CD14-positive monocyte (primary cell): Measurements from ENCODE around the gene SLC25A5. TPM values are rescaled to one million over a fixed set of nuclear protein-coding genes. Genes with fewer than 3 reads are reported as not detected.

Source experiments
- DNase-seq, 3 donors: peaks; one replicate each; pipeline ENCODE4 v3.0.0-alpha.2; 2011 to 2022
- H2AFZ ChIP-seq: 2 replicates; pipeline ENCODE4 v1.6.0; 2012; ENCODE audit warnings: mild to moderate bottlenecking, low read depth, low read length, inconsistent platforms; ENCODE audit not compliant: insufficient read depth, poor library complexity, severe bottlenecking
- H3K27ac ChIP-seq, 2 donors: 1 replicate in 1 of 2; 2 replicates in 1 of 2; pipeline ENCODE4 v1.5.1; 2012 to 2013; ENCODE audit warnings: low read length in 2 of 2, control low read depth in 1 of 2, inconsistent platforms in 1 of 2, low read depth in 1 of 2, mild to moderate bottlenecking in 1 of 2
- H3K27me3 ChIP-seq, 2 donors: one replicate each; pipeline versions ENCODE4 v1.6.0 to v1.6.1; 2011 to 2013; ENCODE audit warnings: low read length in 2 of 2; ENCODE audit not compliant: control insufficient read depth in 2 of 2, insufficient read depth in 2 of 2
- H3K36me3 ChIP-seq, 2 donors: replicated peaks in 1 of 2; 1 replicate in 1 of 2; 2 replicates in 1 of 2; pipeline versions ENCODE4 v1.5.1 to v1.6.1; 2012 to 2013; ENCODE audit warnings: low read length in 2 of 2, control low read depth in 1 of 2, inconsistent platforms in 1 of 2, mild to moderate bottlenecking in 1 of 2; ENCODE audit not compliant: insufficient read depth in 2 of 2, control insufficient read depth in 1 of 2
- H3K4me1 ChIP-seq, 2 donors: 1 replicate in 1 of 2; 2 replicates in 1 of 2; pipeline versions ENCODE4 v1.5.1 to v1.6.1; 2012 to 2013; ENCODE audit warnings: low read length in 2 of 2, control low read depth in 1 of 2, inconsistent platforms in 1 of 2, mild to moderate bottlenecking in 1 of 2, moderate library complexity in 1 of 2; ENCODE audit not compliant: insufficient read depth in 2 of 2, control insufficient read depth in 1 of 2
- H3K4me2 ChIP-seq: replicated peaks from 2 replicates; pipeline ENCODE3; 2012; ENCODE audit warnings: low read length, moderate library complexity, mild to moderate bottlenecking; ENCODE audit not compliant: poor library complexity, severe bottlenecking; ENCODE audit errors: extremely low read depth
- H3K4me3 ChIP-seq, 3 experiments: fragments of 200-600 bp in 1 of 3; sonication (generic) in 1 of 3; replicated peaks in 1 of 3; 1 replicate in 2 of 3; 2 replicates in 1 of 3; pipeline ENCODE4 v1.5.1; 2011 to 2013; ENCODE audit warnings: low read length in 3 of 3, mild to moderate bottlenecking in 3 of 3, control low read depth in 2 of 3, low read depth in 2 of 3, inconsistent platforms in 1 of 3, moderate library complexity in 1 of 3
- H3K79me2 ChIP-seq: 2 replicates; pipeline ENCODE4 v1.6.0; 2012; ENCODE audit warnings: mild to moderate bottlenecking, control low read depth, inconsistent platforms, low read length, moderate library complexity; ENCODE audit not compliant: insufficient read depth
- H3K9ac ChIP-seq: 2 replicates; pipeline ENCODE4 v1.6.0; 2017; ENCODE audit warnings: low read length, mild to moderate bottlenecking; ENCODE audit not compliant: insufficient read depth, poor library complexity, severe bottlenecking
- H3K9me3 ChIP-seq, 2 donors: replicated peaks in 1 of 2; 1 replicate in 1 of 2; 2 replicates in 1 of 2; pipeline versions ENCODE4 v1.5.1 to v1.6.1; 2012 to 2013; ENCODE audit warnings: low read length in 2 of 2, control low read depth in 1 of 2; ENCODE audit not compliant: control insufficient read depth in 1 of 2, insufficient read depth in 1 of 2
- H4K20me1 ChIP-seq: 2 replicates; pipeline ENCODE4 v1.6.0; 2012; ENCODE audit warnings: mild to moderate bottlenecking, low read length, control low read depth, moderate library complexity; ENCODE audit not compliant: insufficient read depth
- H3K27ac Mint-ChIP-seq, 7 donors: one replicate each; pipeline ENCODE4 v1.8.0; 2020; ENCODE audit warnings: mild to moderate bottlenecking in 7 of 7, mixed read lengths in 7 of 7, moderate library complexity in 6 of 7, inconsistent platforms in 2 of 7
- H3K27me3 Mint-ChIP-seq, 3 donors: one replicate each; pipeline ENCODE4 v1.8.0; 2021 to 2022; ENCODE audit warnings: low read depth in 3 of 3, mild to moderate bottlenecking in 3 of 3, mixed read lengths in 3 of 3, moderate library complexity in 3 of 3, inconsistent platforms in 1 of 3
- H3K36me3 Mint-ChIP-seq, 2 donors: one replicate each; pipeline ENCODE4 v1.8.0; 2020; ENCODE audit warnings: mixed read lengths in 2 of 2, inconsistent platforms in 1 of 2, mild to moderate bottlenecking in 1 of 2
- H3K4me1 Mint-ChIP-seq: one replicate; pipeline ENCODE4 v1.8.0; 2020; ENCODE audit warnings: mild to moderate bottlenecking, mixed read lengths
- H3K4me3 Mint-ChIP-seq, 2 donors: one replicate each; pipeline ENCODE4 v1.8.0; 2020; ENCODE audit warnings: mild to moderate bottlenecking in 2 of 2, mixed read lengths in 2 of 2, moderate library complexity in 1 of 2
- H3K9me3 Mint-ChIP-seq, 7 donors: one replicate each; pipeline ENCODE4 v1.8.0; 2020 to 2022; ENCODE audit warnings: mixed read lengths in 7 of 7, mild to moderate bottlenecking in 6 of 7, moderate library complexity in 6 of 7, inconsistent platforms in 2 of 7
- CTCF ChIP-seq: fragments of 200-600 bp; IDR thresholded peaks from one replicate; pipeline ENCODE4 v1.8.0; 2022; ENCODE audit warnings: antibody characterized with exemption, mild to moderate bottlenecking
- WGBS: methylation state at CpG from one replicate; pipeline ENCODE4 v1.1.5; 2013; ENCODE audit warnings: missing lambda C conversion rate; ENCODE audit not compliant: insufficient coverage; 5-methylcytosine and 5-hydroxymethylcytosine counted together
- intact Hi-C, 2 donors: fragments of 100-400 bp; cut with micrococcal nuclease; formaldehyde crosslinking; loops; one replicate each; pipeline versions ENCODE4 v1.15.0 to v1.15.1; 2023
- polyA plus RNA-seq, 3 donors: library from polyadenylated mRNA; depleted of rRNA in 1 of 3; unstranded in 2 of 3; stranded (reverse) in 1 of 3; fragments of 300-500 nt in 2 of 3; fragments of >200 nt in 1 of 3; fragmentation: Illumina TruSeq in 2 of 3; gene quantifications; 1 replicate in 2 of 3; 2 replicates in 1 of 3; pipeline ENCODE4 v1.2.3, GENCODE V29; 2012 to 2021

Gene SLC25A5
- polyA plus RNA-seq, 3 donors, result 436 to 491 (median 468) TPM

- Histone ChIP-seq H2AFZ (no peak overlapping the region), H3K4me1 (peaks cover 5% of the 10 kb centered on the region in 2 donors), H4K20me1 (peaks cover under 1% of the 10 kb centered on the region), H3K36me3 (peaks cover 3 to 10% of the 10 kb centered on the region in 2 donors), H3K9ac (no peak overlapping the region), H3K27ac (no peak overlapping the region), H3K9me3 (no peaks in the 10 kb centered on the region), H3K4me2 (no peak overlapping the region), H3K4me3 (no peak overlapping the region), H3K79me2 (no peaks in the 10 kb centered on the region), H3K27me3 (no peaks in the 10 kb centered on the region)
- Mint-ChIP-seq H3K4me1 (peaks cover 11% of the 10 kb centered on the region), H3K36me3 (peaks cover 8 to 12% of the 10 kb centered on the region in 2 donors), H3K4me3 (no peak overlapping the region), H3K27ac (peak overlapping the region in 1 of 7 donors; percentile 49), H3K9me3 (no peaks in the 10 kb centered on the region), H3K27me3 (peaks cover 1 to 12% (median 1%) of the 10 kb centered on the region in 3 donors)
- DNase-seq, result no peak
- no peak for TF ChIP-seq CTCF
- intact Hi-C loops, result no loop called here
- WGBS, result 86% methylated on average over 1 of the region's 11 CpGs
These were observed 7.3 kb downstream of the SLC25A5 start for GRCh38 chrX:119475389-119476101.

- WGBS, result 100% methylated on average over 1 of the region's 3 CpGs
- Mint-ChIP-seq H3K27me3 (peaks cover 1 to 14% (median 3%) of the 10 kb centered on the region in 3 donors), H3K9me3 (peaks cover 0 to 1% (median 0%) of the 10 kb centered on the region in 7 donors)
These were observed 9.6 kb downstream of the SLC25A5 start for GRCh38 chrX:119477812-119478232.

More at GRCh38 chrX:119477812-119478232, 9.6 kb downstream of the SLC25A5 start:
- Histone ChIP-seq H4K20me1 (no peaks in the 10 kb centered on the region), H3K4me3 (no peak overlapping the region), H3K27me3 (no peaks in the 10 kb centered on the region), H3K36me3 (no peaks in the 10 kb centered on the region), H3K27ac (no peak overlapping the region), H3K4me2 (no peak overlapping the region), H3K4me1 (peaks cover 13% of the 10 kb centered on the region in 2 donors), H3K79me2 (no peaks in the 10 kb centered on the region), H2AFZ (no peak overlapping the region), H3K9me3 (no peaks in the 10 kb centered on the region), H3K9ac (no peak overlapping the region)
- Mint-ChIP-seq H3K36me3 (no peaks in the 10 kb centered on the region), H3K4me3 (no peak overlapping the region), H3K4me1 (peaks cover 15% of the 10 kb centered on the region), H3K27ac (no peak overlapping the region)
- DNase-seq, result peak in 1 of 3 donors; percentile 9
- no peak for TF ChIP-seq CTCF
- intact Hi-C loops, result no loop called here
